IPS-18c (cell line): ENCODE data around the gene MPO.

ENCODE experiments used
- H3K4me3 ChIP-seq: 2 replicates; pipeline ENCODE4 v1.7.0; 2013; ENCODE audit warnings: low read depth, mild to moderate bottlenecking, low read length, moderate library complexity; ENCODE audit not compliant: insufficient read depth
- H3K9me3 ChIP-seq: one replicate; pipeline ENCODE4 v1.6.1; 2013; ENCODE audit warnings: mild to moderate bottlenecking, low read length, moderate library complexity; ENCODE audit not compliant: control insufficient read depth, insufficient read depth

MPO gene

GRCh38 chr17:58309918-58310259, 29.2 kb upstream of the MPO start:
- H3K9me3 ChIP-seq: no peaks in the 10 kb centered on the region
- H3K4me3 ChIP-seq: no peak overlapping the region

- no peak overlapping the region for H3K4me3 ChIP-seq
Observed at GRCh38 chr17:58308985-58309917, 28.5 kb upstream of the MPO start.

DNA sequence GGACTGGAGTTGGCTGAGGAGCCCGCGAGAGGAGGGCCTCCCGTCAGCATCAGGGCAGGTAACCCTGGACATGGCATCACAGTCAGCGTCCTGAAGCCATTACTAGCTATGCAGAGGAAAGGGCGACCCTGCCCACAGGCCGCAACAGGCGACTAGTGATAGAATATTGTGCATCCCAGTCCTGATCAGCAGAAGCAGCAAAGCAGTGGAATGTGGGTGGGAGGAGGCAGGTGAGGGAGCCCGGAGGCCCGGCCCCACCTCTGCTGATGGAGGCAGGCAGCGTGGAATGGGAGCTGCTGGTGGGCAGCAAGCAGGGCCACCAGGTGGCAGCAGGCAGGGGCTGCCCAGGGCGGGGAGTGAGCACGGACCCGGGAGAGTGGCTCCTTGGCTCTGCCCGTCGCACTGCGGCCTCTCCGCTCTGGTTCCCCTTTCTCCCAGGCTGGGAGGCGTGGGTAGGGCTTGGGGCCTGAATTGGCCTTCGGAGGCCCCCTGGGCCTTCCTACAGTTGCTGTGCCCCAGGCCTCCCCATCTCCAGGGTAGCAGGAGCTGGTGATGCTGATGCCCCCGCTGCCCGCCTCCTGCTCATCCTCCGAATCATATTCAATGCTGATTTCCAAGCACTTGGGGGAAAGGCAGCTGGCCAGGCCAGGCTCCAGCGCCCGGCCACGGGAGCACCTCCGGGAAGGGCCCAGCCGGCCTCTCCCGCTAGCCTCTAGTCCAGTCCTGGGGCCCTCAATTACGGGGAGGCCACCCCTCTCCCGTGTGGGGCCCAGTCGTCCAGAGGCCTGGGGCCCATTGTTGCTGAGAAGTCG, 27.6 kb upstream of the MPO start:
- Histone ChIP-seq H3K4me3 (no peak overlapping the region), H3K9me3 (no peaks in the 10 kb centered on the region)

More at GRCh38 chr17:58308985-58309917, 28.5 kb upstream of the MPO start:
- H3K9me3 ChIP-seq: no peaks in the 10 kb centered on the region

DNA sequence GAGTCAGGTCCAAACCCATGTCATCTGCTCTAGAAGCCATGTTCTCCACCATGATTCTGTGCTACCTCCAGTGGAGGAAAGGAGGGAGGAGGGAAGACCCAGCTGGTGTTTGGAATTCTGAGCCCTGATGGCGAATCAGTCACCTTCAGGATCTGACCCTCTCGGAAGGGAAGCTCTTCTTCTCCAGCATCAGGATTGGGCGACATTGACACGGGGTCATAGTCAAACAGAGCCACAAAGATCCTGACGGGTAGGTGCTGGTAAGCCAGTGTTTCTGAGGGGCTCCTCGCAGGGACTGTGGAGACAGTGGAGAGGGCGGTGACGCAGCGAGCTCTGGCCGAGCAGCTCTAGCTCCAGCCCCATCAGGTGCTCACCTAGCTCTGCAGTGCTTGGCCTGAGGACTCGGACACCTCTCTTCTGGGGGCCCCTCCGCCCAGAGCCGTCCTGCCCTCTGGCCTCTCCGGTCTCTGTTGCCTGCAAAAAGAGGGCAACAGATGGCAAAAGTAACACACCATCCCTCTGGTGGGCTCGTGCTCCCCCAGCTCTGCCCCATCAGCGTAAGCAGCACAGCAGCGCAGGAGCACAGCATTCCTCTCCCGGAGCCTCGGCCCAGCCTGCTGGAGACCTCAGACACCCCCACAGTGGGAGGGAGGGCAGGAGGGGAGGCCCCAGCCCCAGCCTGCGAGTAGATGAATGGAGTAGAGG, 26.9 kb upstream of the MPO start:
- Histone ChIP-seq H3K4me3 (no peak overlapping the region), H3K9me3 (no peaks in the 10 kb centered on the region)

DNA sequence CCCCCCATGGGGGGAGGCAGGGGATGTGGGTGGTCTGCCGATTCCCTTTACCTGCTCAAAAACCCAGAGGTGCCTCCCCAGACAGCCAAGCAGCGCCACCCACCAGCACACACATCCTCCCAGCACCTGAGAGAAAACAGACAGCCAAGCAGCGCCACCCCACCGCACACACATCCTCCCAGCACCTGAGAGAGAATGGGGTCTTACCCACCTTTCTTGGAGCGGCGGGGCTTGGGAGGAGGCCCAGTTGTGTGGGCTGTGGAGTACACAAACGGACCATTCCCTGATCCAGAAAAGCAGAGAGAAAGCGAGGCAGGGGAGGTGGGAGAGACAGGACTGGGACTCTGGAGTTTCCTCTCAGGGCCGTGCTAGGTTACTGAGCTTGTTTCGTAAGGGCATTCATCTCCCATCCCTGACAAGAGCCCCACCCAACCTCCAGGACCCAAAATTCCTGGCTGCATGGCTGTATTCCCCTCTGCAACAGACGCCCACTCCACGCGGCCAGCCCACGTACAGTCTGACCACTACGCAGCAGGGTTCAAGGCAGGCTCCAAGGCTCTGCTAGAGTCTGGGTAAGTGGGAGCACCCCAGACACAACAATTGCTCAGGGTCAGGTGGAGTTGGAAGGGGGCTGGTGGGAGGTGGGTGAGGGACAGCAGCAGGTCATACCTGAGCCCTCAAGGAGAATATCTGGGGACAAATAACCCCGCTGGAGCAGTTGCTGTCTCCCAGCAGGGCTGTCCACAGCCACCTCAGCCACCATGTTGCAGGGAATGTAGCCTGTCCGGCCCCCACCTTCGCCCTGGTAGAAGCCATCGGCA, 25.6 kb upstream of the MPO start:
- no peak overlapping the region for H3K4me3 ChIP-seq
- H3K9me3 ChIP-seq: no peaks in the 10 kb centered on the region

DNA sequence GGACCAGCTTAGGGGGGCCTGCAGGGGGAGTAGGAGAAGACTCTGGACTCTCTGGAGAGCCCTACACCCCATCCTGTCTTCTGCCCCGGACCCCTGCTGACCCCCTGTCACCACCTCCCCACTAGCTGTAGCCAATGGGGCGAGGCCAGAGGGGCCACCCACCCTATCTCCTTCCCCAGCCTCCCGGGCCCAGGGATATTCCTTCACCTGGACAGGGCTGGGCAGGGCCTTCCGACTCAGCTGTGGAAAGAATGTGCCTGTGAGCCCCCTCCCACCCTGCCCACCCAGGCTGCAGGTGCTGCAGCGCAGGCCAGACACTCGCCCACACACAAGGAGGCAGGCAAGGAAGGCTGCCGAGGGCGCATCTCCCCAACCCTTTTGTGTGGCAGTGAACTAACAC, 24.9 kb upstream of the MPO start:
- Histone ChIP-seq H3K9me3 (no peaks in the 10 kb centered on the region), H3K4me3 (no peak overlapping the region)

- no peaks in the 10 kb centered on the region for H3K9me3 ChIP-seq
- H3K4me3 ChIP-seq: no peak overlapping the region
Observed at GRCh38 chr17:58304750-58305486, 24.2 kb upstream of the MPO start.

GRCh38 chr17:58303971-58304749, 23.4 kb upstream of the MPO start:
- Histone ChIP-seq H3K9me3 (no peaks in the 10 kb centered on the region), H3K4me3 (no peak overlapping the region)

GRCh38 chr17:58302919-58303585, 22.3 kb upstream of the MPO start:
- Histone ChIP-seq H3K9me3 (no peaks in the 10 kb centered on the region), H3K4me3 (no peak overlapping the region)

GRCh38 chr17:58302171-58302918, 21.6 kb upstream of the MPO start:
- H3K4me3 ChIP-seq: no peak overlapping the region
- no peaks in the 10 kb centered on the region for H3K9me3 ChIP-seq

GRCh38 chr17:58301504-58302150, 20.9 kb upstream of the MPO start:
- no peak overlapping the region; the same call in 1 of the 2 replicates for H3K4me3 ChIP-seq

GRCh38 chr17:58300336-58300735, 19.6 kb upstream of the MPO start:
- H3K4me3 ChIP-seq: no peak overlapping the region

More at GRCh38 chr17:58301504-58302150, 20.9 kb upstream of the MPO start:
- no peaks in the 10 kb centered on the region for H3K9me3 ChIP-seq

GRCh38 chr17:58294034-58294433, 13.3 kb upstream of the MPO start:
- H3K4me3 ChIP-seq: no peak overlapping the region
- no peaks in the 10 kb centered on the region for H3K9me3 ChIP-seq

More at GRCh38 chr17:58300336-58300735, 19.6 kb upstream of the MPO start:
- no peaks in the 10 kb centered on the region for H3K9me3 ChIP-seq

GRCh38 chr17:58291246-58291645, 10.5 kb upstream of the MPO start:
- Histone ChIP-seq H3K4me3 (no peak overlapping the region), H3K9me3 (no peaks in the 10 kb centered on the region)
